Occipital lobe (tissue), 2 donors: Measurements from ENCODE around the gene TMEM245. TPM values are rescaled to one million over a fixed set of nuclear protein-coding genes. Genes with fewer than 3 reads are reported as not detected.

Experiments used
- DNase-seq: peaks from one replicate; lab custom pipeline; 2025; lab: John Stamatoyannopoulos, UW
- total RNA-seq: library from RNA; depleted of rRNA; stranded (reverse); fragments of >200 nt; gene quantifications from one replicate; pipeline ENCODE4 v1.2.3, GENCODE V29; 2014

TMEM245 gene
- total RNA-seq, 1 donor from 2014 or later: 85.0 TPM

- DNase-seq: no peak
Measured at GRCh38 chr9:109101810-109102209, 17.9 kb downstream of the TMEM245 start.

- DNase-seq: no peak
Measured at GRCh38 chr9:109101202-109101595, 18.5 kb downstream of the TMEM245 start.

- no peak for DNase-seq
Measured at GRCh38 chr9:109100543-109101201, 19.1 kb downstream of the TMEM245 start.

GRCh38 chr9:109098960-109099308, 20.8 kb downstream of the TMEM245 start:
- no peak for DNase-seq

GRCh38 chr9:109098171-109098959, 21.4 kb downstream of the TMEM245 start:
- DNase-seq: no peak

GRCh38 chr9:109097146-109097545, 22.6 kb downstream of the TMEM245 start:
- no peak for DNase-seq

GRCh38 chr9:109095321-109095720, 24.4 kb downstream of the TMEM245 start:
- no peak for DNase-seq

- no peak for DNase-seq
Measured at GRCh38 chr9:109094268-109094667, 25.5 kb downstream of the TMEM245 start.

- no peak for DNase-seq
Measured at GRCh38 chr9:109092587-109092986, 27.2 kb downstream of the TMEM245 start.

GRCh38 chr9:109092051-109092580, 27.6 kb downstream of the TMEM245 start:
- no peak for DNase-seq

GRCh38 chr9:109088221-109088620, 31.5 kb downstream of the TMEM245 start:
- no peak for DNase-seq

- DNase-seq: no peak
Measured at GRCh38 chr9:109087795-109088194, 32.0 kb downstream of the TMEM245 start.

- no peak for DNase-seq
Measured at GRCh38 chr9:109086221-109086620, 33.5 kb downstream of the TMEM245 start.

- no peak for DNase-seq
Measured at GRCh38 chr9:109085510-109085909, 34.2 kb downstream of the TMEM245 start.

GRCh38 chr9:109083813-109084405, 35.8 kb downstream of the TMEM245 start:
- no peak for DNase-seq

GRCh38 chr9:109083141-109083540, 36.6 kb downstream of the TMEM245 start:
- DNase-seq: no peak

GRCh38 chr9:109082091-109082620, 37.6 kb downstream of the TMEM245 start:
- DNase-seq: no peak

GRCh38 chr9:109074236-109074889, 45.4 kb downstream of the TMEM245 start:
- DNase-seq: no peak

- DNase-seq: no peak
Measured at GRCh38 chr9:109072821-109073435, 46.8 kb downstream of the TMEM245 start.

GRCh38 chr9:109072133-109072692, 47.5 kb downstream of the TMEM245 start:
- DNase-seq: no peak

- DNase-seq: no peak
Measured at GRCh38 chr9:109068764-109069163, 51.0 kb downstream of the TMEM245 start.
